Left kidney (tissue), 8 donors: ENCODE data around the gene C5orf15. TPM values are rescaled to one million over a fixed set of nuclear protein-coding genes. Genes with fewer than 3 reads are reported as not detected.

Experiments
- DNase-seq: peaks from one replicate; pipeline ENCODE4 v3.0.0-alpha.2; 2013
- long read RNA-seq, 8 donors: transcript quantifications; one replicate each; lab custom pipeline, GENCODE V29; 2026
- polyA plus RNA-seq: library from polyadenylated mRNA; unstranded; fragments of 120-200 nt; gene quantifications from one replicate; pipeline ENCODE4 v1.2.1, GENCODE V29; 2013; ENCODE audit not compliant: insufficient read length

Gene C5orf15
- 131 TPM for polyA plus RNA-seq
- long read RNA-seq, donor 1, transcript C5orf15-201 (3 exons, 2,358 nt), result major isoform, 71 of 90 reads
- long read RNA-seq, donor 1, partial matches to known transcripts, result 19 of 90 reads
- long read RNA-seq, donor 1, other reads (novel, unspliced or antisense), result 0 of 90 reads
- long read RNA-seq, donor 2, transcript C5orf15-201 (3 exons, 2,358 nt), result major isoform, 64 of 112 reads
- long read RNA-seq, donor 2, partial matches to known transcripts, result 48 of 112 reads
- long read RNA-seq, donor 2, other reads (novel, unspliced or antisense), result 0 of 112 reads
- long read RNA-seq, donor 3, transcript C5orf15-201 (3 exons, 2,358 nt), result major isoform, 39 of 59 reads
- long read RNA-seq, donor 3, partial matches to known transcripts, result 20 of 59 reads
- long read RNA-seq, donor 3, other reads (novel, unspliced or antisense), result 0 of 59 reads
- long read RNA-seq, donor 4, partial matches to known transcripts, result 7 of 9 reads
- long read RNA-seq, donor 4, other reads (novel, unspliced or antisense), result 0 of 9 reads
- long read RNA-seq, donor 5, transcript C5orf15-201 (3 exons, 2,358 nt), result major isoform, 77 of 99 reads
- long read RNA-seq, donor 5, partial matches to known transcripts, result 22 of 99 reads
- long read RNA-seq, donor 5, other reads (novel, unspliced or antisense), result 0 of 99 reads
- long read RNA-seq, donor 6, transcript C5orf15-201 (3 exons, 2,358 nt), result major isoform, 50 of 62 reads
- long read RNA-seq, donor 6, partial matches to known transcripts, result 12 of 62 reads
- long read RNA-seq, donor 6, other reads (novel, unspliced or antisense), result 0 of 62 reads
- long read RNA-seq, donor 7, transcript C5orf15-201 (3 exons, 2,358 nt), result major isoform, 74 of 99 reads
- long read RNA-seq, donor 7, partial matches to known transcripts, result 25 of 99 reads
- long read RNA-seq, donor 7, other reads (novel, unspliced or antisense), result 0 of 99 reads
- long read RNA-seq, donor 8, transcript C5orf15-201 (3 exons, 2,358 nt), result major isoform, 40 of 51 reads
- long read RNA-seq, donor 8, partial matches to known transcripts, result 11 of 51 reads
- long read RNA-seq, donor 8, other reads (novel, unspliced or antisense), result 0 of 51 reads

DNA sequence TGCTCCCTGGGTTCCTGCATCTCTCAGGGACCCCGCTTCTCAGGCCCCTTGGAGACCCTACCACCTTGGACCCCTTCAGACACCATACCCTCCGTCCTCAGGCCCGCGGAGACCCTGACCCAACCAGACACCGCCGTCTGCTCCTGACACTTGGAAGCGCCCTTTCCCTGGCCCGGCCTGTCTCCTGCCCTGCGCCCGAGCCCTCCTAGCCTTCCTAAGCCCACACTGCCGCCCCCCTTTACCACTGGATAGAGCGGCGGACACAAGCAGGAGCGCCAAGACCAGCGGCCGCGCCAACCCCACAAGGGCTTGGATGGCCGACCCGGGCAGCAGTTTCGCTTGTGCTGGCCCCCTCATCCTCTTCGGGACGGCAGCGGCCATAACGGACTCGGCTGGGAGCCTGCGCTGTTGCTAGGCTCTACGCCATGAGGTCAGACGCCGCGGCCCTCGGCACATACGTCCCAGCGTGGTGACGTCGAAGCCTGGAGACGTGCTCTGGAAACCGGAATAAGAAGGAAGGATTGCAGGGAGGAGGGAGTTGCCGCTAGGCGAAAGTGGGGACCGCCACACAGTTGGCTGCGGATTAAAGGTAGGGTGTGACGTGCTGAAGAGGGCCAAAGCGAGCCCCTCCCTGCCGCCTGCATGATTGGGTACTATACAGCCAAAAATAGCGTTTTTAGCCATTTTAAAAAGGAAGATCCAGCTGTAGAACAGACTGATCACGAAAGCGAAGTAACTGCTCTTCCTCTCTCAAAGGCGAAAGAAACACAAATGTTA is at the start of gene C5orf15:
TSS of gene C5orf15 (minus strand) at position 422 of the 777 bp plus-strand sequence. CDS start at position 381, 41 bp downstream.
- DNase-seq, result peak; percentile 96

DNA sequence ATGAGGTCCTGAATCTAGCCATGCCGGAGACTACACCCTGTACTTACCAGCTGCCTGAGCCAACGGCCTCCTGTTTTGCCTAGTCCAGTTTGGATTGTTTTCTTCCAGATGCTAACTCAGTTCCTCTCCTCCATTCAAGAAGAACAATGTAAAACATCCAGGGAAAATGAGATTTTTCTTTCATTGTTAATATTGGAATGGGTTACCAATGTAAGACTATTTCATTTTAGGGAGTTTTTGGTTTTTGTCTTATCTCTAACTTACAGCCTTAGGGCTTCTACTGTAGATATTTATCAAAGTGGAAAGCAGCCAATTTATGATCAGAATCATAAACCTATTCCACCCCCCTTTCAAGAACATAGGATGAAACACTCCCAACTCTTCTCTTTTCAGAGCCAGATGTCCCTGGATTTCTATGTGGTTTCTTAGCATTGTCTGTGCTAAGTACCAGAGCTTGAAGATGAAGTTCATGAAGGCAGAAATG is 39.9 kb upstream of the C5orf15 start:
- no peak for DNase-seq

DNA sequence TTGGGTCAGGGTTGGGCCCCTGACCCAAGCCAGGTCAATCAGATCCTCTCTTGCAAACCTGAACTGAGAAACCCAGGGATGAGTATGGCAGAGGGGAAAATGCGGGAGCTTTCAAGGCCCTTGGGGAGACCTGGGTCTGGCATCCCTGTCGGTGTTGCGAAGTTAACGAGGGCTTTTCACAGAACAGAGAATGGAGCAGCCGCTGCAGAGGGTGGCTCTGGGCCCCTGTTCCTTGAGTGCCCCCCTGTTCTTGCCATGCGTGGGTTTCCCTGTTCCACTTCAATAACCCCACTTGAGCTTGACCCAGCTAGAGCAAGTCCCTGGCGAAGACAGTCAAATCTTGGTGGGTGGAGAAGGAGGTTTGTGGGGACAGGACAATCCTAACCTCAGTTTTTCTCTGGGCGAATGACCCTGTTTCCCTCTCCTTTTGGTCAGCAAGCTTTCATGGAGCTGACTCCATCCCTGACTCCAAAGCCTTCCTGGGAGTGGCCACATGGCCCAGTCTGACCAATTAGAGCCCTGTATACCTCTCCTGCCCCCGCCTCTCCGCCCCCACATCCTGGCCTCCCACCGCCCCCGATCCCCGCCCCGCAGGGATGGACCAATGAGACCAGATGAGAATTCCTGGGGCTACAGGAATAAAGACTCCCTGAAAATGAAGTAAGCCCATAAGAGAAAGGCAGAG is 39.3 kb upstream of the C5orf15 start:
- DNase-seq, result no peak

- DNase-seq, result no peak
Observed at GRCh38 chr5:134006115-134006514, 37.7 kb upstream of the C5orf15 start.

DNA sequence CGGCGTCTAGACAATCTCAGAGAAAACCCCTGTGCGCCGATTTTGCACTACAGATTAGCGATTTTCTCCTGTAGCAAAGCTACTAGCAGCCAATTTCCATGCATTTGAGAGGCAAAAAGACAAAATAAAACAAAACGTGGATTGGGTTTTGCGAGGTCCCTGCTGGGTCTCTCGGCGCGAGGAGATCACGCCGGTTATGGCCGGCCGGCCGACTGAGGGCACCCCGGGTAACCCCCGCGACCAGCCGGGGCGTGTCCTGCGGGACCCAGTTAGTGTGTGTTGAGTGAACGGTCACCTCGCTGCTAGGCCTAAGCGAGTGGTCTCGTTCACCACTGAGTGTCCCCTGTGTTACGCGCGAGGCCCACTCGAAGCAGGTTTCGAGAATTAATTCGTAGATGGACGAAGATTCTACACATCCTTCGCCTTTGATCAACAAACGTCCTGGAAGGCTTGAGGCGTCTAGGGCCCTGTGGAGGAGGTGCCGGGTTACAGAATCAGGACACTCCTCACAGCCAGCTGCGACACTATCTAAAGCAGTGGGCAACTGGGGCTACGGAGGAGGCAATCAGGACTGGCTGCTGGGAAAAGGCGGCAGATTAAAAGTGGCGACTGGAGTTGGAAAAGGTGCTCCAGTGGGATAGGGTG is 37.1 kb upstream of the C5orf15 start:
- DNase-seq, result peak; percentile 33

DNA sequence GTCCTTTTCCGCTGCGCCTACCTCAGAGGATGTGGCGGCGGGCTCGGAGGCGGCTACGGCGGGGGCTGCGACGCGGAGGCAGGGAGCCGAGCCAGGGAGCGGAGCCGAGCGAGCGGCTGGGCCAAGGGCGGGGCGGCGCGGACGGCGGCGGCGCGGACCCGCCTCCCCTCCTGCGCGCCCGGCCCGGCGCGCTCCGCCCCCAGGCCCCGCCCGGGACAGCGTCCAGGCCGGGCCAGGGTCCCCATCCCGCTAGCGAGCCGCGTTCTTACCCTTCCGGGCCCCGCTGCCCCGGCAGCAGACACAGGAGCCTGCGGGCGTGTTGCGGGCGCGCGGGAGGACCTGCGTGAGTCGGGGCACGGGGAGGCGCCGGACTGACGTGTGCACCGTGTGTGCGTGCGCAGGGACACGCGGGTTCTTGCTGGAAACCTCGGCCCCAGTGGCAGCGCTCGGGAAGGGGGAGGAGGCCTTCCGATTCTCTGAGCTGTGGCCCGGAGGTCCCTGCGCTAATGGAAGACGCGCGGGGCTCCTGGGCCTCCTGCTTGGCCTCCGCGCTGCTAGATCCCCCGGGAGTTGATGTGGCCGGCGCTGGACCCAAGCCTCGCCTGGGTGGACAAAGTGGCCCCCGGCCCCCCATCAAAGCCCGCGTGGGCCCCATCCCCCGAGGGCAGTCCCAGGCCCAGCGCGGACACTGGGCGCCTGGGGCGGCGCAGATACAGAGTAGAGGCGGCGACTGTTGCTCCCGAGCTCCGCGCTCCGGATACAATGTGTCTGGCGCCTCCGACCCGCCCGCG is 36.4 kb upstream of the C5orf15 start, which contains the start of gene VDAC1:
TSS of gene VDAC1 (minus strand) at position 350 of the 791 bp plus-strand sequence. CDS start 11,963 bp downstream, outside the sequence.
- peak; percentile 80 for DNase-seq

GRCh38 chr5:134003817-134004625 is 35.6 kb upstream of the C5orf15 start:
- no peak for DNase-seq

GRCh38 chr5:134003064-134003816 is 34.8 kb upstream of the C5orf15 start:
- no peak for DNase-seq

GRCh38 chr5:134001938-134002731 is 33.7 kb upstream of the C5orf15 start:
- no peak for DNase-seq

GRCh38 chr5:134000696-134001453 is 32.5 kb upstream of the C5orf15 start:
- no peak for DNase-seq

DNA sequence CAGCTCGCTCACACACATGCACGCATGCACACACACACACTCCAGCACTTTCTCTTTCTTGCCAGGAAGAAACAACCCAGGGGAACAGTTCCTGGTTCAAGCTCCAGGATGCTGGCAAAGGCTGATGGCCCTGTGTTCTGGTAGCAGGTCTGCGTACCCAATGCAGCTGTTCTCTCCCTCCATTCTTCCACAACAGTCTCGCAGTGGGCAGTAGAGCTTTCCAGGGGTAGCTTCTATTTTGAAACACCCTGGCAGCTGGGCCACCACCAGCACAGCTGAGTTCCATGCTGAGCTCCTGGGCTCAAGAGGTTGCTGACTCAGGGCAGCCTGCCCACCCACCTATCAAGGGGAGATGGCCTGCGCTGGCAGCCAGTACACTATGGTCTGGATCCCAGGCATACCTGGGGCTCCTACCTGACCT is 31.7 kb upstream of the C5orf15 start:
- DNase-seq, result no peak

GRCh38 chr5:133998807-133999206 is 30.4 kb upstream of the C5orf15 start:
- DNase-seq, result no peak

- no peak for DNase-seq
Observed at GRCh38 chr5:133998042-133998441, 29.6 kb upstream of the C5orf15 start.

DNA sequence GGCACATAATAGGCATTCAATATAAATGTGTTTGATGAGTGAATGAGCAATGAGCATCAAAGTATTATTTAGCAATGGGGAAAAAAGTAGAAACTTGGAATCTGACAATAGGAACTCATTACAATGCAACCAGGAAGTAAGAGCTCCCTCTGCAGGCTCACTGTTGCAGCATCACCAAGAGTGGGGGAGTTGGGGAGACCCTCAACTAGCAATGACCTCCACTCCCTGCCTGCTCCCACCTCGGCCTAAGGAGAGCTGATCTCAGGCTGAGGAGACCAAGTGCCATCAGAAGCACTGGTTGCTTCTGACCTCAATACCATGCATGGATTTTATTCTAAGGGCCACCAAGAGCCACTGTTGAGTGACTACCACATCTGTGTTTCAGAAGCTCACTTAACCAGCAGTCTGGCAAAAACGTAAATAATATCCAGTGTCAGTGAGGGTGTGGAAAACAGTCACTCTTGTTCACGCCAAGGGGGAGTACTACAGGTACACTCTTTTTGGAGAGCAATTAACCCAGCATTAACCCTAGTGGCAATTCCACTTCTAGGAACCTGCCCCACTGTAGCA is 28.3 kb upstream of the C5orf15 start:
- no peak for DNase-seq

DNA sequence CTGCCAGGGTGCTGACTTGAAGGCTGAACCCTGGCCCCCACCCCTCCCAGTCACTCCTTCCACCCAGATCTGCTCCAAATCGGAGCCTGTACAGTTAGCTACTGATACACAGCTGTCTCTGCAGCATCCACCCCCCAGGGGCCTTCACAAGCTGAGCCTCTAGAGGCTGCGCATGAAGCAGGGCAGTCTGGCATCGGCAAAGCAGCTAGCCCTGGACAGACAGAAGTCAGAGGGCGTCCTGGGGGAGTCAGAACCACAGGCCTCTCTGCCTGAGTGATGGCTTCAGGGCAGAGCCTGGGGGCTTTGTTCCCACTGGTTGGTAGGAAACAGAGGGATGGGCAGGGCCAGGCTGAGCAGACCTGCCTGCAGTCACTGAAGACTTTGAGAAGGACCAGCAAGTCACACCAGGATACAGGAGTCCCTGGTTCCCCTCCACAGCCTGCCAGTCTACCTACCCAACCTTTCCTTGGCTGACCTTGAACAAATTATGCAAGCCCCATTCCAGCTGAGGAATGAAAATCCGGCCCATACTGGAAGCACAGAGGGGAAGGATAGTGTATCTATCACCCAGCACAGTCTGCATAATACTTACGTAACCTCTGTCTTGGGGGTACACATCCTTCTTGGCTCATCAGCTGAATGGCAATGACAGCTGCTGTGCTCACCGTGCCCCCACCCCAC is 27.6 kb upstream of the C5orf15 start:
- no peak for DNase-seq
